DMS79 (cell line): ENCODE results near the gene LRRC8B.
"Not testable (repeated sequence)": the region's sequence is repeated elsewhere in the genome, so short reads cannot be mapped to it uniquely, and the experiment has no call there.

Experiments
- DNase-seq: peaks from one replicate; lab custom pipeline; 2025; lab: John Stamatoyannopoulos, UW

The LRRC8B gene

GRCh38 chr1:89584211-89584610, 59.6 kb downstream of the LRRC8B start:
- DNase-seq = no peak

DNA sequence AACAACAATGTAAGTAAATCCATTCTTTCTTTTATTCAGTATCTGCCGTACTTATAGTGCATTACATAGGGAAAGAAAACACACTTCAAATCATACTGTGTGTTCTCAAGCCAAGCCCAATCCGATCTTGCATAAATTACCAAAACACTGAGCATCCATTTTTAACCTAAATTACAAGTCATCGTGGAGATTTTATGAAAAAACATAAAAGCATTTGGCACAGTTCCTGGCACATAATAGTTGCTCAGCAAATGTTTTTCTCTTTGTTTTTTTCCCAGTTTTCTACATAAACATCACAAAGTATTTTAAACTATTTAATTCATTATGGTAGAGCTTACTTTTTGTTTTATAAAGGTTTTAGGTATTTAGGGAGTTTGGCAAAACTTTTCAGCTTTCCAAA, 60.2 kb downstream of the LRRC8B start:
- DNase-seq = no peak

DNA sequence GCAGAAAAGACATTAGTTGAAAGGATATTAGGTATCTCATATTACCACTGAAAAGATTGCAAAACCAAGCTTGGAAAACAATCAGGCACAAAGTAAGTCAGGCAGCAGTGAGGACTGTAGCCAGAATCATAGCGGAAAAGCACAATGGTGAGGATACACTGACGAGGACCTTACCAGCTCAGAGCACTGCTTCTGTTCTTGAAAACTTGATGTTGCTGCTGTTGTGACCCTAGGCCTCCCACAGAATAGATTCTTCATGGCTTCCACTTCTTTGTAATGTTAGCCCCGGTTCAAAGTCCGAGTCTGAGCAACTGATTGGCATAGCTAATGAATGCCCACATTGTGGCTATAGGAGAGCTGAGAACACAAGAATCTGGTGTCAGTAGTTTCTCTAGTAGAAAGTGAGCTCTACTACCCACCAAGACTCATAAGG, 63.1 kb downstream of the LRRC8B start:
- DNase-seq = no peak

DNA sequence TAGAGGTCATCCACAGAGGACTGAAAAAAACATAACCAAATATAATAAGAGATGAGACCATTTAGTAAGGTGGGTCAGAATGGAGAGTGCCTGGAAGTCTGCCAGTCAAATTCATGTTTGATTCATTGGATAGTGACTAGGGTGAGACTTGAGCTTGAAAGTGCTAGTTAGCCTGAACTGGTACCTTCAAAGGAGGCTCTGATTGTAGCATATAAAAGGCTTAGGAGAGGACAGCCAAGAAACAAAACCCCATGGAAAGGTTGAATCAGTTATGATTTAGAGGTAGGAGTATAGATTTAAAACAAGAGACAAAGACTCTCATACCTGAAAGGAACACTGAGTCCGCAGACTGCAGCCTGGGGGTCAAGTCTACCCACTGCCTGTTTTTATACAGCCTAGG, 63.9 kb downstream of the LRRC8B start:
- DNase-seq = no peak

DNA sequence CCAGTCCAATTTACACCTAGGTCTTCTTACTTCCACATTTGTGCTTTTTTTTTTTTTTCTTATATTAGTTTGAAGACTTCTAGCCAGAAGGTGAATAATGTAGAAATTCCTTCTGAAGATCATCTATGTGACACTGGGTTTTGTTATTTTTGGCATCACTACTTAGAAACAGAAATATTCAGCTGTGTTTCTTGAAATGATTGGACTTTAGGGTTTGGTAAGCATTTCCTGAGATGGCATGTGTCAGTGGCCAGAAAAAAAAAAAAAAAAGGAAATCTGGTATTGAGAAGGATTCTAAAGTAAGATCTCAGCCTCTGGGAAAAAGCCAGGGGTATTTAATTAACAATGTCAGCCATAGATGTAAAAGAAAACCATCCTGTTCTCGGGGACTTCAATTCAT, 64.9 kb downstream of the LRRC8B start:
- no peak for DNase-seq

DNA sequence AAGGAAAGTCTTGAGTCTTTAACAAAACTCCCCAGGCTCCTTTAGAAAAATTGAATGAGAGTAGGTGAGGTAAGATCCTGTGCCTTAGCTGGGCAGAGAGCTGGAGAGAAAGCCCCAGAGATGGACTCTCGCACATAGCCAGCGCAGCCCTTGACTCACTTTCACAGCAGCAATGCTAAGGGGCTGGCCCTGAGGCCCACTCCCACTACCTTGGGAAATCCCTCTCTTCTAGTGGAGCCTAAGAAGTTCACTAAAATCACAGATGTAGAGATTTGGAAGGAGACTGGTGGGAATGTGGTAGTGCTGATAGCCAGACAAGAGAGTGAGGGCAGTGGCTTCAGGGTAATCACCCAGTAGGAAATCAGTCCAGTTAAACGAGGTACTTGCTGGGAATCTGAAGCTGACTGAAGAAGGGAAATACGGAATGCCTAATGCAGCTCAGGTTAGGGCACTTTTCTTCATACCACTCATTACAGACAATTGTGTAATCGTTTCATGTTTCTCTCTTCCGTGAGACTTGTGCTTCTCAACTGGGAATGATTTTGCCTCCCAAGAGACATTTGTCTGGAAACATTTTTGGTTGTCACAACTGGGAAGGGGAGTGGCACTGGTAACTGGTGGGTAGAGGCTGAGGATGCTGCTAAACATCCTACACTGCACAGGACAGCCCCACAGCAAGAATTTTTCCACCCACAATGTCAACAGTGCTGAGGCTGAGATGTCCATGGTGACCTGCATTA, 65.9 kb downstream of the LRRC8B start:
- no peak for DNase-seq

GRCh38 chr1:89592861-89593302, 68.3 kb downstream of the LRRC8B start:
- DNase-seq = not testable (repeated sequence)

GRCh38 chr1:89594096-89594740, 69.6 kb downstream of the LRRC8B start:
- DNase-seq = no peak

GRCh38 chr1:89596698-89597097, 72.1 kb downstream of the LRRC8B start:
- DNase-seq = no peak

DNA sequence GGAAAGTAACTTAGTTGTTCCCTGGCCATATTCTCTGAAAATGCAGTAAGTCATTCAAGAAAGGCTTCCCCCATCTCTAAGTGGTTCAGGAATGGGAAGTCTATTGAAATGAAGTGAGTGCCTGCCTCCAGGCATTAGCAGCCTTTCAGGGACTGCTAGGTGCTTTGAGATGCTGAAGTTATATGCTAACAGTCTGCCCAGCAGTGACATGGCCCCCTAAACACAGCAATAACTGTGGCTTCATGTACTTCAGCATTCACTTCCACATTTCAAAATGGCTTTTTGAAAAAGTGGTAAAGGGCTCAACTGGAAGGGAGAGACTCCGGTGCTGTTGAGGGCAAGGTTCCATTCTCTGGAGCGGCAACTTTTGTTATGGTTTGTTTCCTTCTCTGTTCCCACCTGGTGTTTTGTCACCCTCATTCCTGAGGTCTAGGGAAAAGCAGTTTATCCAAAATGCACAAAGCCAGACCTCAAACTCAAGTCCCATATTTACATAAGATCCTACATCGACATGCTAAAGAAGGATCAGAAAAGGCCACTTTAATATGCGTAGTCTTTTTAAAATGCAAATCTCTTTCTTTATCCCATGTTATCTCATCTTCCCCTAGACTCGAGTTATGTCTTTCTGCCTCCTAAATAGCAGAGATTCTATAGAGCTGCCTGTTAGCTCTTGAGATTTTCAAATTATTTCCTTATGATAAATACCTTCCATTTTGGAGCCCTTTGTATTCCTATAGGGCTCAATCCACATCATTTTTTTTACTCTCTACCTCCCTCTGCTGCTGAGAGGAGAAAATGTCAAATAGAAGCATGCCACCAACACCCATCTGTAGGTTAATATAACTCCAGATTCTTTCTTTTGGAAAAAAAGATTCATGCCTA, 74.1 kb downstream of the LRRC8B start:
- no peak for DNase-seq

DNA sequence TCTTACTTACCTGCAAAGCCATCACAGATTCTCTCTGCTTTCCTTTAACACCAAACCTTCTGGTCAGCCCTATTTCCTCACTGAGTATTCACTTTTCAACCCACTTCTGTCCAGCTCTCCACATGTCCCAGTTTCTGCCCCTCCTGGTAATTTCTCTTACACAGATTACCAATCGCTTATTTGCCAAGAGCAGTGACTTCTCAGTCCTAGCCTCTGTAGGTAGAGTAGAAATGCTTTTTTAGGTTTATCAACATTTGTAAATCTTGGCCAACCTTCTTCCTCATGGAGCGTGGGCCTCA, 74.7 kb downstream of the LRRC8B start:
- DNase-seq = no peak

- DNase-seq = peak; percentile 39
Measured at GRCh38 chr1:89600451-89601224, 76.0 kb downstream of the LRRC8B start.

- no peak for DNase-seq
Measured at GRCh38 chr1:89602871-89603404, 78.3 kb downstream of the LRRC8B start.

DNA sequence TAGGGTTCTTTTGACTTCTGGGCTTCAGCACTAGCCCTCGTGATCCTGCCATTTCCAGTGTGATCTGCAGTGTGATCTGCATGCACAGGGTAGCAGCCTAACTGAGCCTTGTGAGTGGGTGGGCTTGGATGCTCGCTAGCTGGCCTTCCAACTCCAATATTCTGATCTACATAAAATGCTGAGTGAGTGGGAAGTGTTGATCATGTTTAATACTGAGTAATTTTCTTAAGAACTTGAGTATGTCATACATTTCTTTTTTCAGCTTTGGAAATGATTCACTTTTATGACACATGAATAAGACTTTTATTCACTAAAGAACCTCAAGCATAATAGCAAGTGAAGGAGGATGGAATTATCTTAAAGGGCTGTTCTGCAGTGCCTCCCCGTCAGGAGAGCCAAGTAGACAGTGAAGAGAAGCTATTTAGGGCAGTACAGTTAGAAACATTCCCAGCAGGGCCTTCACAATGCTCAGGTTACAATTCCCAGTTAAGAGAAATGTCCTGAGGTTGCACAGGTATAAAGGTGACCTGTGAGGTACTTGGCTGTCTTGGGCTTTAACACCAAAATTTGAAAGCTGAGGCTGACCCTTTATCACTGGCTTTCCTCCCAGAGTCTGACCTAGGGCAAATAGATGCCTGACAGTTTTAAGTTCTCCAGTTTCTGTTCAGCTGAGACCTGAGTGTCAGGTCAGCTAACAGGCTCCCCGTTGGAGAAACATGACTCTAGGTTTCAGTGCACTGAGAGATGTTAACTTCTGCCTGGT, 79.2 kb downstream of the LRRC8B start:
- no peak for DNase-seq

DNA sequence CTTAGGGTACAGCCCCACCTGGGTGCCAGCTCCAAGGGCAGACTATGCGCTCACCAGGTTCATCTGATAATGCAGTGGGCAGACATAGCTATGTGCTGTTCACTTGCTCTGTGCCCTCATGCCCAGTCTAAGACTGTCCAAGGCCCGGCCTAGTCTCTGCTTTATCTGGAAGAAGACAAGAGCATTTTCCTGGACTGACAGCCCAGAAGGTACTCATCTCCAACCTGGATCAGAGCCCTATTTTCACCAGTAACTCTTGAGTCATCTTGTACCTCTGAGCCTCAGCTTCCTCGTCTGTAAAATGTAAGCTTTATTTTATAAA, 79.7 kb downstream of the LRRC8B start:
- DNase-seq = no peak

- no peak for DNase-seq
Measured at GRCh38 chr1:89605692-89606091, 81.1 kb downstream of the LRRC8B start.

- no peak for DNase-seq
Measured at GRCh38 chr1:89606227-89606980, 81.8 kb downstream of the LRRC8B start.

DNA sequence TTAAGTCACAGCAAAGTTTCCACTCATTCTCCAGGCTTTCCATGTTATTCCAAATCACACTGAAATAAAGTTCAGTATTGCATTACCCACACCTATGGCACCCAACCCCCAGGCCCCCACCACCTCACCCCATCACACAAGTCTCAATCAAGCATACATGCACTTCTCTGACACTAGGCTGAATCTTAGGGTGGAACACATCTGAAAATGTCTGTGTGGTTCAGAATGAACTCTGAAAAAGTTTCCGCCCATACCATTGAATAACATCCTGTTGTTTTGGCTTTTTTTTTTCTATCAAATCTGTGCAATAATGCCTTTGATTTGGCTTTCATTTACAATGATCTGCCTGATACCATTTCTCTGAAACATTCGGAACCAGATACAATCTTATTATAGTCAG, 82.5 kb downstream of the LRRC8B start:
- DNase-seq = no peak

DNA sequence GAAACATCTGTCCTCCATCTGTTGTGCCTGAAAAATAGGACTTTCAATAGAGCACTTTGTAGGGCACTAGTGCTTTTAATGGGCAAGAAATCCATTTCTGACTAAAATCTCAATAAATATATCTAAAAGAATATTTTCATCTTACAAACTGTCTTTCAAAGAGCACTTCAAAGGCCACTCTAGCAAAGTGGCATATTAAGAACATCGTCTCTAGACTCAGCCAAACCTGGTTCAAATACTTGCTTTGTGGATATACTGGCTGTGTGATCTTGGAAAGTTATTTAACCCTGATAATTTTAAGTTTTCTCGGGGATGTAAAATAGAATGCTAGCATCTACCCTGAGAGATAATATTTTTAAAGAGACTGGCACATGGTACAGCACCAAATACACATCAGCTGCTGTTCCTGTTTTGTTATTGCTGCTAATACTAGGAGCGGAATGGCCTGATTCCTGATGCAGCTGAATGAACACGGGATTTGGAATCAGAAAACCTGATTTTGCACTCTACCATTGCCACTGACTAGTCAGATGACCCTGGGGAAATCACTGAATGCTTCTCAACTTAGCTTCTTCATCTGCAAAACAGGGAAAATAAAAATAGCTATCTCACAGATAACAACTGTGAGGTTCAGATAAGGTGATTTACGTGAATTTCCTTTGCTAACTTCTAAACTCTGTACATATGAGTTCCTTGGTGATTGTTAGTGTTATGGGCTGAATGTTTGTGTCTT, 83.1 kb downstream of the LRRC8B start:
- no peak for DNase-seq
